ENCODE measurements around the gene ATG9B.

The ATG9B gene

GRCh38 chr7:150967349-150967748, 56.9 kb downstream of the ATG9B start:
- H4K20me1 ChIP-seq (ENCODE audit: insufficient read depth, low read length): no peaks in the 10 kb centered on the region
- H3K4me3 ChIP-seq (ENCODE audit: low read length): no peak overlapping the region
- H3K79me2 ChIP-seq (ENCODE audit: low read length): no peaks in the 10 kb centered on the region
- no peak overlapping the region for H3K27ac ChIP-seq (ENCODE audit: low read length)
- no peaks in the 10 kb centered on the region for H3K9me3 ChIP-seq (replicated peaks; ENCODE audit: insufficient read depth, low read length)
- H3K4me1 ChIP-seq (ENCODE audit: low read length): no peaks in the 10 kb centered on the region
- H3K9ac ChIP-seq (ENCODE audit: low read length): no peak overlapping the region
- H3K36me3 ChIP-seq (replicated peaks; ENCODE audit: insufficient read depth, low read length): no peaks in the 10 kb centered on the region
- no peak overlapping the region for H3K4me2 ChIP-seq (ENCODE audit: low read depth, low read length)
- DNase-seq: no peak
- H2AFZ ChIP-seq (ENCODE audit: low read length): no peak overlapping the region
- TF ChIP-seq EZH2phosphoT487 (IDR thresholded peaks at IDR 0.05; ENCODE audit: low read length) (no peak), EZH2 (optimal IDR thresholded peaks at IDR 0.05; ENCODE audit: low read depth, low read length) (no peak), CTCF (IDR thresholded peaks at IDR 0.05; ENCODE audit: low read length) (no peak)
- no peaks in the 10 kb centered on the region for H3K27me3 ChIP-seq (replicated peaks; ENCODE audit: insufficient read depth, low read length)
- no peaks in the 10 kb centered on the region for H3F3A ChIP-seq (ENCODE audit: insufficient read depth, low read length)
- H3K9me2 ChIP-seq (replicated peaks; ENCODE audit: insufficient read depth, low read length): no peaks in the 10 kb centered on the region

GRCh38 chr7:150966002-150966401, 58.3 kb downstream of the ATG9B start:
- Histone ChIP-seq H3K9me2 (replicated peaks; ENCODE audit: insufficient read depth, low read length) (no peaks in the 10 kb centered on the region), H3K4me2 (ENCODE audit: low read depth, low read length) (no peak overlapping the region), H3K36me3 (replicated peaks; ENCODE audit: insufficient read depth, low read length) (no peaks in the 10 kb centered on the region), H3K27ac (ENCODE audit: low read length) (no peak overlapping the region), H3K4me1 (ENCODE audit: low read length) (no peaks in the 10 kb centered on the region), H3K9me3 (replicated peaks; ENCODE audit: insufficient read depth, low read length) (no peaks in the 10 kb centered on the region), H3K27me3 (replicated peaks; ENCODE audit: insufficient read depth, low read length) (no peaks in the 10 kb centered on the region), H3K4me3 (ENCODE audit: low read length) (no peak overlapping the region), H3K79me2 (ENCODE audit: low read length) (no peaks in the 10 kb centered on the region), H4K20me1 (ENCODE audit: insufficient read depth, low read length) (no peaks in the 10 kb centered on the region), H3F3A (ENCODE audit: insufficient read depth, low read length) (no peaks in the 10 kb centered on the region), H2AFZ (ENCODE audit: low read length) (no peak overlapping the region), H3K9ac (ENCODE audit: low read length) (no peak overlapping the region)
- no peak for DNase-seq
- TF ChIP-seq CTCF (IDR thresholded peaks at IDR 0.05; ENCODE audit: low read length): peak; percentile 18
- TF ChIP-seq EZH2phosphoT487 (IDR thresholded peaks at IDR 0.05; ENCODE audit: low read length): no peak

GRCh38 chr7:150965273-150965830, 58.9 kb downstream of the ATG9B start:
- H3K4me1 ChIP-seq (ENCODE audit: low read length): no peaks in the 10 kb centered on the region

More at GRCh38 chr7:150965273-150965830, 58.9 kb downstream of the ATG9B start:
- Histone ChIP-seq H3K9me3 (replicated peaks; ENCODE audit: insufficient read depth, low read length) (no peaks in the 10 kb centered on the region), H3K9me2 (replicated peaks; ENCODE audit: insufficient read depth, low read length) (no peaks in the 10 kb centered on the region), H4K20me1 (ENCODE audit: insufficient read depth, low read length) (no peaks in the 10 kb centered on the region), H3K27me3 (replicated peaks; ENCODE audit: insufficient read depth, low read length) (no peaks in the 10 kb centered on the region), H3F3A (ENCODE audit: insufficient read depth, low read length) (no peaks in the 10 kb centered on the region), H2AFZ (ENCODE audit: low read length) (no peak overlapping the region), H3K4me2 (ENCODE audit: low read depth, low read length) (no peak overlapping the region), H3K4me3 (ENCODE audit: low read length) (no peak overlapping the region), H3K79me2 (ENCODE audit: low read length) (no peaks in the 10 kb centered on the region), H3K27ac (ENCODE audit: low read length) (no peak overlapping the region), H3K9ac (ENCODE audit: low read length) (no peak overlapping the region), H3K36me3 (replicated peaks; ENCODE audit: insufficient read depth, low read length) (no peaks in the 10 kb centered on the region)
- no peak for DNase-seq
- no peak for TF ChIP-seq EZH2 (optimal IDR thresholded peaks at IDR 0.05; ENCODE audit: low read depth, low read length)
- no peak for TF ChIP-seq CTCF (IDR thresholded peaks at IDR 0.05; ENCODE audit: low read length)
- TF ChIP-seq EZH2phosphoT487 (IDR thresholded peaks at IDR 0.05; ENCODE audit: low read length): no peak

All from MM.1S (cell line).